ENCODE measurements around the gene APCDD1L.

DNA sequence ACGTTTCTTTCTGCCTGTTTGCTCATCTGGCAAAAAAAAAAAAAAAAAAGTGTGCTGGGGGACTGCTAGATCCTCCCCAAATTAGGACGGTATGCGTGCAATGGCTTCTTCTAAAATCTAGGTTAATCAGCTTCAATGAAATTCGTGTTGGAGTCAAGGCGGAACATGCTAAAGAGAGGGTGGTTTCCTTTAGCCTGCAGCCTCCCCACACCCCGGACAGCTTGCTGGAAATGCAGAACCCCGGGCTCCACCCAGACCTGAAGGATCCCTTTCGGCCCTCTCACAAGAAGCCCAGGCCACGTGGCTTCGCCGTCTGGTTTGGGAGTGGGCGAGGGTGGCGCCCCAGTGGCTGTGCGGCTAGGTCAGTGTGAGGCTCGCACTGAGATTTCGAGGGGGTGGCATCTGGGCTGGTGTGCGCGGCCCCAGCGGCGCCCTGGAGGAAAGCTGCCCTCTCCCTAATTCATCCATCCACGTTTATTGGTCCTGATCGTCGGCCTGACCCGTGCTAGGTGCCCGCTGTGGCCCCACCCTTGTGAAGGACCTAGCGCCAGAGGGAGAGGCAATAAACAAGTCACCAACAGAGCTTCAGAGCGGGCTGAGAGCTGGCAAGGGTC lies 49.0 kb downstream of the APCDD1L start:
- TF ChIP-seq, protein P1, sequence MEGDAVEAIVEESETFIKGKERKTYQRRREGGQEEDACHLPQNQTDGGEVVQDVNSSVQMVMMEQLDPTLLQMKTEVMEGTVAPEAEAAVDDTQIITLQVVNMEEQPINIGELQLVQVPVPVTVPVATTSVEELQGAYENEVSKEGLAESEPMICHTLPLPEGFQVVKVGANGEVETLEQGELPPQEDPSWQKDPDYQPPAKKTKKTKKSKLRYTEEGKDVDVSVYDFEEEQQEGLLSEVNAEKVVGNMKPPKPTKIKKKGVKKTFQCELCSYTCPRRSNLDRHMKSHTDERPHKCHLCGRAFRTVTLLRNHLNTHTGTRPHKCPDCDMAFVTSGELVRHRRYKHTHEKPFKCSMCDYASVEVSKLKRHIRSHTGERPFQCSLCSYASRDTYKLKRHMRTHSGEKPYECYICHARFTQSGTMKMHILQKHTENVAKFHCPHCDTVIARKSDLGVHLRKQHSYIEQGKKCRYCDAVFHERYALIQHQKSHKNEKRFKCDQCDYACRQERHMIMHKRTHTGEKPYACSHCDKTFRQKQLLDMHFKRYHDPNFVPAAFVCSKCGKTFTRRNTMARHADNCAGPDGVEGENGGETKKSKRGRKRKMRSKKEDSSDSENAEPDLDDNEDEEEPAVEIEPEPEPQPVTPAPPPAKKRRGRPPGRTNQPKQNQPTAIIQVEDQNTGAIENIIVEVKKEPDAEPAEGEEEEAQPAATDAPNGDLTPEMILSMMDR (IDR thresholded peaks at IDR 0.05), result no peak
- no peak for TF ChIP-seq POLR2A (IDR thresholded peaks at IDR 0.05)

All from uterus (tissue), 2 donors.